ENCODE measurements around the gene STK11. TPM values are rescaled to one million over a fixed set of nuclear protein-coding genes. Genes with fewer than 3 reads are reported as not detected.

STK11 gene, protein sequence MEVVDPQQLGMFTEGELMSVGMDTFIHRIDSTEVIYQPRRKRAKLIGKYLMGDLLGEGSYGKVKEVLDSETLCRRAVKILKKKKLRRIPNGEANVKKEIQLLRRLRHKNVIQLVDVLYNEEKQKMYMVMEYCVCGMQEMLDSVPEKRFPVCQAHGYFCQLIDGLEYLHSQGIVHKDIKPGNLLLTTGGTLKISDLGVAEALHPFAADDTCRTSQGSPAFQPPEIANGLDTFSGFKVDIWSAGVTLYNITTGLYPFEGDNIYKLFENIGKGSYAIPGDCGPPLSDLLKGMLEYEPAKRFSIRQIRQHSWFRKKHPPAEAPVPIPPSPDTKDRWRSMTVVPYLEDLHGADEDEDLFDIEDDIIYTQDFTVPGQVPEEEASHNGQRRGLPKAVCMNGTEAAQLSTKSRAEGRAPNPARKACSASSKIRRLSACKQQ
- 62.0 and 67.6 TPM in 2 replicates for total RNA-seq

DNA sequence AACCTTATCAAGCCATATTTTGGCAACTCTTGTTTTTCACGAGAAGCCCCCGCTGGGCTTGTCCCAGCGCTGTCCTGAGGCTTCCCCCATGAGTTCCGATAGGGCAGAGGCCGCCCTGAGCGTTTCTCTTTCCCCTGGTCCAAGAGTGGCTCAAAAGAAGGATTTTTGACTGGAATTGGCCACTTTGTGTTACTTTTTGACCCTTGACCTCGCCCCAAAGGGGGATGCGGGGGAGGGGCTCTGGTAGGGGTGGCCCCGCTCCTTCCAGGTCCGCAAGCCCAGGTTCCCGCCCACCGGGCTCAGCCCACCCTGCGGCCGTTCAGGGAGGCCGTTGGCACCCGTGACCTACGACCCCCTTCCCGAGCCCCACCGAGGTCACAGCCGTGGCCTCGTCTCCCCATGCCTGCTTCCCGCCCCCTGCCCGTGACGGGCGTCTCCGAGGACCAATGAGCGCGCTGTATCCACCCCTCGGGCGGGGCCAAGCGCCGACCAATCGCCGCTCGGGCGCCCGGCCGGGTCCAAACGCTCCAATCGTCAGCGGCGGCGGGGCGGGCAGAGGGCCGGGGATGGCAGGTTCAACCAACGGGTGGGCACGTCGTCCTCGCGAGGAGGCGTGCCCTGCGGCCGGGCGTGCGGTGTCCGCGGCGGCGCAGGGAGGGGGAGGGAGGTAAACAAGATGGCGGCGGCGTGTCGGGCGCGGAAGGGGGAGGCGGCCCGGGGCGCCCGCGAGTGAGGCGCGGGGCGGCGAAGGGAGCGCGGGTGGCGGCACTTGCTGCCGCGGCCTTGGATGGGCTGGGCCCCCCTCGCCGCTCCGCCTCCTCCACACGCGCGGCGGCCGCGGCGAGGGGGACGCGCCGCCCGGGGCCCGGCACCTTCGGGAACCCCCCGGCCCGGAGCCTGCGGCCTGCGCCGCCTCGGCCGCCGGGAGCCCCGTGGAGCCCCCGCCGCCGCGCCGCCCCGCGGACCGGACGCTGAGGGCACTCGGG lies at the start of gene STK11:
Gene STK11, plus strand, starts transcription at position 665 of the 986 bp plus-strand sequence. CDS start 1,136 bp downstream, outside the sequence.
- POLR2A ChIA-PET = interaction anchor here (0.6 to 1.0 kb wide), 4 partner anchors 9 to 224 kb away, joined by 3 to 5 read pairs (median 4); no protein-coding TSS in a partner anchor

DNA sequence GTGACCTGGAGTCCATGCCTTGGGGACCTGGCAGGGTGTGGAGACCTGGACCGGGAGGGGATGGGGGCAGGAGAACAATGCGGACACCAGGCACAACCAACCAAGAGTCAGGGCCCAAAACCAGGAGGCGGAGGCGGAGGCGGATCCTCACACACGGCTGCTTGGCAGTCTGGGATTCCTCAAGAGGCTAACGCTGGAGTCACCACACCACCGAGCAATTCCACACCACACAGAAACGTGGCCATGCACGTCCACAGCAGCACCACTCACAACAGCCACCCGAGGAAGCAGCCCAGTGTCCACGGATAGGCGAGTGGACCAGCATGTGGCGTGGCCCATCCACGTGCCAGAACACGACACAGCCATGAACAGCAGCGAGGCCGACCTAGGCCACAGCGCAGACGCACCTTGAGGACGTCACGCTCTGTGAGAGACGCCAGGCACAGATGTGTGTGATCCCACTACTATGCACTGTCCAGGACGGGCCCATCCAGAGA lies 49.2 kb upstream of the STK11 start:
- TF ChIP-seq, protein P1, sequence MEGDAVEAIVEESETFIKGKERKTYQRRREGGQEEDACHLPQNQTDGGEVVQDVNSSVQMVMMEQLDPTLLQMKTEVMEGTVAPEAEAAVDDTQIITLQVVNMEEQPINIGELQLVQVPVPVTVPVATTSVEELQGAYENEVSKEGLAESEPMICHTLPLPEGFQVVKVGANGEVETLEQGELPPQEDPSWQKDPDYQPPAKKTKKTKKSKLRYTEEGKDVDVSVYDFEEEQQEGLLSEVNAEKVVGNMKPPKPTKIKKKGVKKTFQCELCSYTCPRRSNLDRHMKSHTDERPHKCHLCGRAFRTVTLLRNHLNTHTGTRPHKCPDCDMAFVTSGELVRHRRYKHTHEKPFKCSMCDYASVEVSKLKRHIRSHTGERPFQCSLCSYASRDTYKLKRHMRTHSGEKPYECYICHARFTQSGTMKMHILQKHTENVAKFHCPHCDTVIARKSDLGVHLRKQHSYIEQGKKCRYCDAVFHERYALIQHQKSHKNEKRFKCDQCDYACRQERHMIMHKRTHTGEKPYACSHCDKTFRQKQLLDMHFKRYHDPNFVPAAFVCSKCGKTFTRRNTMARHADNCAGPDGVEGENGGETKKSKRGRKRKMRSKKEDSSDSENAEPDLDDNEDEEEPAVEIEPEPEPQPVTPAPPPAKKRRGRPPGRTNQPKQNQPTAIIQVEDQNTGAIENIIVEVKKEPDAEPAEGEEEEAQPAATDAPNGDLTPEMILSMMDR (IDR thresholded peaks at IDR 0.05) = no peak
- Mint-ChIP-seq H3K4me3 (no peak overlapping the region), H3K27ac (no peak overlapping the region), H3K9me3 (no peaks in the 10 kb centered on the region), H3K27me3 (no peaks in the 10 kb centered on the region), H3K4me1 (peaks cover 2% of the 10 kb centered on the region), H3K36me3 (ENCODE audit: low read depth) (peaks cover 16% of the 10 kb centered on the region)
- no peak for ATAC-seq (ENCODE audit: low read depth)
- ChIA-PET CTCF (no interaction called here), POLR2A (no interaction called here)
- DNase-seq = no peak
- intact Hi-C loops (cut with micrococcal nuclease) = no loop called here

More for the DNA sequence above, at the start of gene STK11:
- Mint-ChIP-seq H3K36me3 (ENCODE audit: low read depth) (peaks cover 9% of the 10 kb centered on the region), H3K4me3 (peak within 1 kb of the TSS; percentile 89), H3K4me1 (peaks cover 33% of the 10 kb centered on the region), H3K27me3 (no peaks in the 10 kb centered on the region), H3K9me3 (no peaks in the 10 kb centered on the region), H3K27ac (peak within 1 kb of the TSS; percentile 80)
- TF ChIP-seq, protein P1 (IDR thresholded peaks at IDR 0.05) = no peak
- peak; percentile 93 for ATAC-seq (ENCODE audit: low read depth)
- intact Hi-C loops (cut with micrococcal nuclease) = loop anchor here (1.0 kb wide), 1 partner anchor 184 kb away; the partner anchor contains the start of genes RNU6-2 and TMEM259
- DNase-seq = peak; percentile 100
- CTCF ChIA-PET = no interaction called here

DNA sequence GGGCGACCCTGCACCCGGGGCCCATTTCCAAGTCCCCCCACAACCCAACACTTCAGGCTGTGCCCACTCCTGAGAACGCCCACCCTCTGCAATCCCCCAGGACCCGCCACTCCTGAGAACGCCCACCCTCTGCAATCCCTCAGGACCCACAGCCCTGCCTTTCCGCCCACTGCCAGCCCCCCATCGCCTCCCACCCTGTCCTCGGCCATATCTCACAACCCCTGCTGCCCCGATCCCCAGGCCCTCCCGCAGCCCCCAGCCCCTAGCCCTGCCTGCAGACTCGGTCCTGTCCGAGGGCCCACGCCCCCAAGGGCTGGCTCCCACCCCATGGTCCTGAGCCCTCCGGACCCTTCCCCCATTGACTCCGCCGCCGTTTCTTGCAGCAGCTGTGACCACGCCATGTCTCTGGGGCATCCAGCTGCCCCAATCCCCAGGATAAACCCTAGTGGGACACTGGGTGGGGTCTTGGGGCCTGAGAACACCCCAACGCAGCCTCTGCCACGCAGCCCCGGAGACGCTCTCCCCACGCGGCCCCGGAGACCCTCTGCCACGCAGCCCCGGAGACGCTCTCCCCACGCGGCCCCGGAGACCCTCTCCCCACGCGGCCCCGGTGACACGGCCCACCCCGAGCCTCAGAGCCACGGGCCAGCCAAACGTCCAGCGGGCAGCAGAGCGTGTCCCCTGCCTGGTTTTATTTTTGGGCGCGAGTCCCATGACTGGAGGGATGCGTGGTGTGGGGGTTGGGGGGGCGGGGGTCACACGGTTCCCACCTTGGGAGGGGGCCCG lies 48.6 kb upstream of the STK11 start:
- POLR2A ChIA-PET = no interaction called here
- Mint-ChIP-seq H3K4me1 (peaks cover 2% of the 10 kb centered on the region), H3K4me3 (no peak overlapping the region), H3K36me3 (ENCODE audit: low read depth) (peaks cover 11% of the 10 kb centered on the region), H3K9me3 (no peaks in the 10 kb centered on the region), H3K27me3 (no peaks in the 10 kb centered on the region), H3K27ac (no peak overlapping the region)
- no peak for ATAC-seq (ENCODE audit: low read depth)
- TF ChIP-seq, protein P1 (IDR thresholded peaks at IDR 0.05) = no peak
- intact Hi-C loops (cut with micrococcal nuclease) = no loop called here
- no peak for DNase-seq
- CTCF ChIA-PET = no interaction called here

DNA sequence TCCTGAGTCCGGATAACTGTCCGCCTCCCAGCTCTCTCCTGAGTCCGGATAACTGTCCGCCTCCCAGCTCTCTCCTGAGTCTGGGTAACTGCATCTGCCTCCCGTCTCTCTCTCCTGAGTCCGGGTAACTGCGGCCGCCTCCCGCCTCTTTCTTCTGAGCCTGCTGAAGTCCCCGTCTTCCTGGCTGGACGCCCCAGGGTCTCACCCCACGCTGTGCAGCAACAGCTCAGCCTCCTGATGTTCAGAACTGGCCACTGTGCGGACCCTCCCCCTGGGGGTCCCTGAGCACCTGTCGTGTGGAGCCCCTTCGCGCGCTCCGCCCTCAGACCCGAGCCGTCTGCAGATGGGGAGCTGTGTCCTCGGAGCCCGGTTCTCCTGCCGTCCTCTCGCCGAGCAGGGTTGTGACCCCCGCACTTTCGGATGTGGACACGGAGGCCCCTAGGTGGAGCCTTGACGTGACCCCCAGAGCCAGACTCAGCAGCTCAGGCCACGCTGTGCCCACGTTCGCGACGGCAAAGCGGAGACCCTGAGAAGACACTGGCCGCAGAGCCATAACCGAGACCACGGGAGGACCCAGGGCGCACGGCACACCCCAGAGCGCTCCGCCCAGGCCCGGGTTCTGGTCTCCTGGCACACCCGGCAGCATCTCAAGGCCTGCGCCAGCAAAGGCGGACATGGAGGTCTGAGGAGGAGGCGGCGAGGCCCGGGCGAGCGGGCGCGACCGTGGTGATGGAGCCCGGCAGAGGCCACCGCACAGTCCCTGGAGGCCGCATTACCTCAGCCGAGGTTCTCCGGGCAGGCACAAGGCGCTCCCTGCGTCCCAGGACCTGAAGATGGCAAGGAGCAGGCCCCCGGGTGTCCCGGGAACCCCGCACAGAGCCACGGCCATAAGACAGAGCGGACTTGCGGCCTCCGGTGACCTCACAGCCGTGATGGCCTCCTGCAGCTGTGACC lies 47.4 kb upstream of the STK11 start:
- no peaks in the 10 kb centered on the region for H3K27me3 Mint-ChIP-seq
- H3K36me3 Mint-ChIP-seq (ENCODE audit: low read depth) = peaks cover 10% of the 10 kb centered on the region
- no peaks in the 10 kb centered on the region for H3K9me3 Mint-ChIP-seq
- no peak overlapping the region for H3K27ac Mint-ChIP-seq
- intact Hi-C loops (cut with micrococcal nuclease) = no loop called here
- TF ChIP-seq, protein P1 (IDR thresholded peaks at IDR 0.05) = no peak
- peaks cover 8% of the 10 kb centered on the region for H3K4me1 Mint-ChIP-seq
- ATAC-seq (ENCODE audit: low read depth) = no peak
- POLR2A ChIA-PET = no interaction called here
- H3K4me3 Mint-ChIP-seq = no peak overlapping the region
- no peak for DNase-seq
- CTCF ChIA-PET = no interaction called here

Measured in activated B cell treated with CpG ODN at 0.5 μM for 24 hours (primary cell).